HG02938 (cell line): ENCODE measurements around the gene IGF2.

ENCODE experiments used
- ATAC-seq: cut with Tn5 transposase; IDR thresholded peaks from one replicate; pipeline ENCODE4 v1.9.1; 2021; ENCODE audit warnings: mild to moderate bottlenecking, moderate library complexity; ENCODE audit not compliant: unreplicated experiment

Gene IGF2

GRCh38 chr11:2169626-2170570 is 30.7 kb upstream of the IGF2 start:
- ATAC-seq = no peak

DNA sequence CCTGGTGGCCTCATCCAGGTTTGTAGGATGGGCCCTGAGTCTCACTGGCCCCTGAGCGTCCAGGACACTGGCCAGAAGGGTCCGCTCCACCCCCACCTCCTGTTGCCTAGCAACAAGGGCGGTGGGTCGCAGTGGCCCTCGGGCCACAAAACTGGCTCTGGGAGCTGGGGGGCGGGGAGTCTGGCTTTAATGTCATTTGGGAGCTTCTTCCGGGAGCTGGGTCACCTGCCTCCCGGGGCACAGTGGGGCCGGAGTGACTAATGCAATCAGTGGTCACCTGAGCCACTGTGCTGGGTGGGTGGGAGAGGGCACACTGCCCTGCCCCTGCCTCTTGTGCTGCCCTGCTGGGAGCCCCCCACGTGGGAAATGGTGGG is 29.8 kb upstream of the IGF2 start:
- ATAC-seq = no peak

DNA sequence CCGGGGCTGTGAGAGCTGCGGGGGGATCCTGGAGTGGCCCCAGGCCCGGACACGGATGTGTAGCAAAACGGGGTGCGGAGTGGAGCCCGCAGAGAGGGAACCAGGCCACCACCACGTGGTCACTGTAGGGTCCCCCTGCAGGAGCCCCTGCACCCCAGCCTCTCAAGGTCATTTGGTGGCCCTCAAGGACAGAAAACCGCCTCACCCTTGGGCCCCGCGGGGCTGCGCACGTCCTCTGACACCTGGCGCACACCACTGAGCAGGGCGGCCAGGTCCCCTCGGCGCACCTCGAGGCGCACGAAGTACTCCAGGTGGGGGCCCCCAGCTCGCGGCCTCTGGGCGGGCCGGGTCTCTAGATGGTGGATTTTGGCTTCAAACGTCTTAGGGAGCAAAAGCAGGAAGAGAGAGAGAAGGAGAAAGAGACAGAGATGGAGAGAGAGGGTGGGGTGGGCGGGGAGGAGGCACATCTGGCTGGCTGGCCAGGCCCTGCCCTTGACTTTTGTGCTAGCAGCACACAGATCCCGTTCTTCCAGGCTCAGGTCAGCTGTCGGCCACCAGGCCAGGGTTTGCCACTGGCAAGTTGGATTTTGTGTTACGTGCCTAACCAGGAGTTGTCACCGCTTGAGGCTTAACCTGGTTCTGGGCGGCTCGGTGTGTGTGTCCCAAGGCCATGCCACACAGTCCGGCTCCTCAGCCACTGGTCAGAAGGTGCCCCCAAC is 29.3 kb upstream of the IGF2 start:
- no peak for ATAC-seq

DNA sequence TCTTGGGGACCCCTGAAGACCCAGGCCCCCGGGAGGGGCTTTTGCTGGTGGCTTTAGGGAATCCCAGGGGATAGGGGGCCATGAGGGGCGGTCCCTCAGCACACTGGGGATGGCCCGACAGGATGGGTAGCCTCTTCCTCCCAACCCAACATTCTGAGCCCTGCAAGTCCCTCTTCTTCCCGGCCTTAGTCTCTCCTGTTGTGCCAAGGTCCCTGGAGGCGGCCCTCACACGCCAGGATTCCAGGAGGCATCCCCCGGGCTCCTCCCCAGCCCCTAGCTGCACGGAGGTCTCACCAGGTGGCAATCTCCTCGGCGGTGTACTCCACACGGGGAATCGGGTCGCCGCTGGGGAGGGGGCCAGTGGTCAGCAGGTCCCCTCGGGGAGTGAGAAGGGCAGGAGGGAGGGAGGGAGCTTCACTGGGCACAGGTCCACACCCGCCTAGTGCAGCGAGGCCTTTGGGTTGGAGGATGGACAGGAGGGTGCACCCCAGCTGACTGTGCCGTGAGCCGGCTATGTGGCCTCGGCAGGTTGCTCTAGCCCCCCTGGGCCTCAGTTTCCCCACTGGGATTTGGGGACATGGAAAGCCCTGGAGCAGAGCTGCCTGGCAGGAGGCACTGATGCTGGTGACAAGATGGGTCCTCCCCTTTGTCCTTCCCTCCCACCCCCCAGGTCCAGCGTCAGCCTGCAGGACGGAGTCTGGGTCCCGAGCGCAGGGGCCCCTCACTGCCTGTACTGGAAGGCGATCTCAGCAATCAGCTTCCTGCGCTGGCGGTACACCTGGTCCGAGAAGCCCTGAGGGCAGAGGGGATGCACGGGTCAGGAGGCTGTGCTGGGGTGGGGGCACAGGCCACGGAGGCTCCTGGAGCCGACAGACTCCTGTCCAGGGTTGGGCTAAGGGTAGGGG is 28.2 kb upstream of the IGF2 start:
- no peak for ATAC-seq

DNA sequence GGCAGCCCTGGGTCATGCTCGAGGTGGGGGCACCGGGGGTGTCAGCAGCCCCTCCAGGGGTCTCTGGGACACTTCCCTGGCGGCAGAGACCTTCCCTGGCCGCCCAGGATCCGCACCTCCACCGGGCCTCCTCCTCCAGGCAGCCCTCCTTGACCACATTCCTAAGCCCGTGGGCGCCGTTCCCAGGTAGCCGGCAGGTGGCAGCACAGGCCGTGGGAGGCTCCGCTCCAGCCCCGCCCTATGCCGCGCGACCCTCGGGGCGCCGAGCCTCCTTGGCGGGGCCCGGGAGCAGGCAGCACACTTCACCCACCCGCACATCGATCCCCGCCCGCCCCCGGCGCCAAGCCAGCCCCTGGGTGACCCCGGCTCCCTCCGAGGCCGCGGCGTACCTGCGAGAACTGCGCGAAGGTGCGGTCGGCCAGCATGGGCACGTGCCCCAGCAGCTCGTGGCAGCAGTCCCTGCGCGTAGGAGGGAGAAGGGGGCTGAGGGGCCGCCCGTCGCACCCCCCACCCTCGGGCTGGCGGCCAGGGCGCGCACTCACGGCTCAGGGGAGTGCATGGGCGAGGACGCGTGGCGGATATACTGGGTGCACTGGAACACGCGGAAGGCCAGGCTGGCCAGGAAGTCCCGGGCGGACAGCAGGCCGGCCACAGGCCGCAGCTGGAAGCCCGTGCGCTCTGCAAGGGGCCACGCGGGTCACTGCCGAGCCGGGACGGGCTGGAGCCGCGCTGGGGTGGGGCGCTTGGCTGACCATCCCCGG is 27.1 kb upstream of the IGF2 start:
- no peak for ATAC-seq

GRCh38 chr11:2165571-2165970 is 26.4 kb upstream of the IGF2 start:
- ATAC-seq = no peak

- ATAC-seq = no peak
These were observed 25.8 kb upstream of the IGF2 start for GRCh38 chr11:2164861-2165555.

DNA sequence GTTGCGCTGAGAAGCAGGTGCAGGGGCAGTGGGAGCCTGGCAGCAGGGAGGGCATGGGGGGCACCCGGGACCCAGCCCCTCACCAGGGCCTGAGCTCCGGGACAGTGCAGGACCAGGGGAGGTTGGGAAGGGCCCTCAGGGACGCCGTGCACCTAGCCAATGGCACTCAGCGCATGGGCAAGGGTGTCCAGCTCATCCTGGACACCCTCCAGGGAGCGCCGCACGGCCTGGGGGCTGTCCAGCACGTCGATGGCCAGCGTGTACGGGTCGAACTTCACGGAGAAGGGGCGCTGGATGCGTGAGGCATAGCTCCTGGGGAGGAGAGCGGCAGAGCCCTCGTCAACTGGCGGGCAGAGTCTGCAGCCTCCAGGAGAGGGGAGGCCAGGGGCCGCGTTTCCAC is 24.9 kb upstream of the IGF2 start:
- ATAC-seq = no peak

- no peak for ATAC-seq
These were observed 24.3 kb upstream of the IGF2 start for GRCh38 chr11:2163428-2163978.

DNA sequence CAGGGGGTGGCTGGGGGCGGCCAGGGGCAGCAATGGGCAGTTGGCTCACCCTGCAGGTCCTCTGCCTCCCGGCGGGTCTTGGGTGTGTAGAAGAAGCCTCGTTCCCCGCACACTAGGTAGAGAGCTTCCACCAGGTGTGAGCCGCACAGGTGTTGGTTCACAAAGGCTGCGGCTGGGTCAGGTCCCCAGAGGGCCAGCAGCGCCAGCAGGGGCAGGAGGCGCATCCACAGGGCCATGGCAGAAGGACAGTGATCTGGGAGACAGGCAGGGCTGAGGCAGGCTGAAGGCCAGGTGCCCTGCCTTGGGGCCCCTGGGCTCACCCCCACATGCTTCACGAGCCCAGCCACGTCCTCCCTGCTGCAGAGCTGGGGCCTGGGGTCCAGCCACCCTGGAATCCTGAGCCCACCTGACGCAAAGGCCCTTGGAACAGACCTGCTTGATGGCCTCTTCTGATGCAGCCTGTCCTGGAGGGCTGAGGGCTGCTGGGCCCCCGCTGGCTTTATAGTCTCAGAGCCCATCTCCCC is 21.6 kb upstream of the IGF2 start, which contains the start of gene INS:
TSS of gene INS (minus strand) at position 474 of the 524 bp plus-strand sequence. CDS start at position 236, 238 bp downstream.
- ATAC-seq = no peak

GRCh38 chr11:2159536-2160413 is 20.6 kb upstream of the IGF2 start:
- no peak for ATAC-seq

GRCh38 chr11:2158966-2159365 is 19.8 kb upstream of the IGF2 start:
- no peak for ATAC-seq

DNA sequence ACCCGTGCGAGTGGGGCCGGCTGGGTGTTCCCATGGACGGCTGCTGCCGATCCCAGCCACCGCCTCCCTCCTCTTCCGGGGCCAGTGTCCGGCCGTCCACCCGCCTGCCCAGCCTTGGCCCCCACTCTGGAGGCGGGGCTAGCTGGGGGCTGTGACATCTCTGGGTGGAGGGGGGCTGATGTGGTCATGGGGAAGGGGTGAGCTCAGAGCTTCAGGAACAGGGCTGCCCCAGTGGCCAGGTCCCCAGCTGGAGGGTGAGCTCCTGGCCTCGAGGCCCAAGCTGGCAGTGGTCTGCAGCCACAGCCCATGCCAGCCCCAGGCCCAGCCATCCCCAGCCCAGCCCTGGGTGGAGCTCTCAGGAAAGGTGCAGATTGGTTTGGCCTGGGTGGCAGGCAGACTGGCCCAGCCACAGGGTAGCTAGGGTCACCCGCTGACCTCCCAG is 19.1 kb upstream of the IGF2 start:
- ATAC-seq = no peak

DNA sequence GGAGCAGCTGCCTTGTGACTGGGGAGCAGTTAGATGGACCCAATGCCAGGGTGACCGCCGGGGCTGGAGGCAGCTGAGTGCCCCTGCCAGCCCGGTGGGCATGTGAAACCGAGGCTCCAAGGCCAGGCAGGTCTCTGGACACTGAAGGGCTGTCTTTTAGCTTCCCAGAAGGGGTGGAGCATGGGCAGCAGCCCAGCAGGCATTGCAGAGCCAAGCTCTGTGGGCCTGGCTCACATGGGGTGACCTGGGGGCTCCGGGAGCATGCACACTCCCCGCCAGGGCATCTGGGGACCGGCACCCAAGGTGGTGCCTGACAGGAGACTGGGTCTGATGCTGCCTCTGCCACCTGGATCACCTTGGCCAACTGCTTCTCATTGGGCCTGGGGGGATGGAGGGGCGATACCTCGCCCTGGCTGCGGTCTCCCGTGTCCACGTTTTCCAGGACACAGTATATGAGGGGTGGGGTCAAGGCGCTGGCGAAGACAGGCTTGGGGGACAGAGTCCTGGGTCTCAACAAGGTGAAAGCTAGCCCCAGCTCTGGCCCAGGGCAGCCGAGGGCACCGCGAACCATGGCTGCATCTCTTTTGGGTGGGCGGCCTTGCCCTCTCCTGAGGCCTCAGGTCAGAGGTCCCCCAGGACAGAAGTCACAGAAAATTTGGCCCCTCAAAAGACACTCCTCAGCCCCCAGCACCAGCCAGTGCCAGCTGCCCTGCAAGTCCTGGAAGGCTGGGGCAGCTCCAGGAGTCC is 18.3 kb upstream of the IGF2 start:
- ATAC-seq = no peak

DNA sequence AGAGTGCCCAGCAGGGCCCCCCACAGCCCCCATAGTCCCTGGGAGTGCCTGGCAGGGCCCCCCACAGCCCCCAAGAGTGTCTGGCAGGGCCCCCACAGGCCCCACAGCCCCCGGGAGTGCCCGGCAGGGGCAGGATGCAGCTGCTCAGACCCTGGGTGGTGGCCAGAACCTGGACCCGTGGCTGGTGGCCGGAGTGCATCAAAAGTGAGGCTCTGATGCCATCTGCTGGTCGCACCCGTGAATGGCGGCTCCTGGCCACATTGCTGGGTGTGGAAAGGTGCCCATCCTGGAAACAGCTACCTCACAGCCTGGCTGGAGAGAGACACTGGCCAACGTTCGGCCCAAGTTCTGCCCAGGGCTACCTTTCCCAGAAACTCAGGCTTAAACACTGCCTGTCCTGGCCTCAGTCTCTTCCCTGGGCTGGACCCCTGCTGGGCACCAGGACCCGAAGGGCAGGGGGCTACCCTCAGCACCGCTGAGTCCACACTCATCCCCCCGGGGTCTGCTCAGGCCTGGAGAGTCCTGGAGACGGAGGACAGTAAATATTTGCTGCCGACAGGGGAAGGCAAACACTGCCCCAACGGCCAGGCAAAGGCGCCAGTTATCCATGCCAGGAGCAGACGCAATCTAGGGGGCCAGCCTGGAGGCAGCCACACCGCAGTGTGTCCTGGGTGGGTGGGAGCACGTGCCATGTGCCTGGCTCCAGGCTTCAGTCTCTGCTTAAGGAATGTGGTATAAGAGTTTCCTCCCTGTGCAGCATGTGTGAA is 17.4 kb upstream of the IGF2 start:
- ATAC-seq = no peak

DNA sequence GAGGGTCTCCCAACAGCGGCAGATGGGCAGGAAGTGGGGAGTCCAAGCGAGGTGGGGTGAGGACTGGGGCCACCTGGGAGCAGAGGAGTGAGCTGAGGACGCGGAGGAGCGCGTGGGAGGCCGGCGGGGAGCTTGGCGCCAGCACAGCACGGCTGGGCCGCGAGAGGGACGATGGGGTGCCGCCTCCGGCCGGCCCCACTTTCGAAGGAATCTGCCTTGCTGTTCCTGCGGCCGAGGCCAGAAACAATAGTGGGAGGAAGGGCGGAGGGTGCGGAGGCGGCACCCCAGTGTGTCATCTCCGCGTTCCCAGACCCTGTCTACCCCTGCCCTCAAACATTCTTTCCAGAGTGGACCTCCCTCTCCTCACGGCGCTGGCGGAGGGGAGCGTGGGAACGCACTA is 16.3 kb upstream of the IGF2 start:
- no peak for ATAC-seq

DNA sequence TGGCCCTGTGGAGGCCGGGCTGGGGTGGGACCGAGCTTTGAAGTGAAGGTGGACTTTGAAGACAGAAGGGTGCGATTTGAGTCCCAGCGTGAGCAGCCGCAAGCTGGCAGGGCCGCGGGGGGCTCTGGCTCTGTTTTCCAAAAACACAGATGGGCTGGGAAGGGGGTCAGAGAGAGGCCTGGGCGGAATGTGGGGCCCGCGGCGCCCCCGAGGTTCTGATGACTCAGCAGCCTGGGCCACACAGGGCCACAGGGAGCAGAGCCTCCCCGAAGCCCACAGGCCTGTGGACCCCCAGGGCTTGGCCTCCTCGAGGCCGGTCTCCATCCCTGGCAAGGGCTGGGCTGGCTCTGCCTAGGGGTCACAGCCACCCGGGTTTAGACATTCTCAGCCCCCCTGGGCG is 15.7 kb upstream of the IGF2 start:
- no peak for ATAC-seq
